Transverse colon (tissue), 4 donors: Measurements from ENCODE around the gene BAX. TPM values are rescaled to one million over a fixed set of nuclear protein-coding genes. Genes with fewer than 3 reads are reported as not detected.

Experiments used
- DNase-seq: peaks from one replicate; pipeline ENCODE4 v3.0.0-alpha.2; 2019
- H3K27ac ChIP-seq, 4 donors: fragments of 200-600 bp; sonication (generic); 2 replicates each; pipeline ENCODE4 v1.5.1; 2016 to 2018; ENCODE audit warnings: inconsistent platforms in 4 of 4
- H3K27me3 ChIP-seq: fragments of 200-600 bp; sonication (generic); 2 replicates; pipeline ENCODE4 v1.5.1; 2017; ENCODE audit warnings: inconsistent platforms
- H3K36me3 ChIP-seq, 4 donors: fragments of 200-600 bp; sonication (generic); 2 replicates each; pipeline ENCODE4 v1.5.1; 2017 to 2019; ENCODE audit warnings: inconsistent platforms in 4 of 4
- H3K4me1 ChIP-seq, 4 donors: fragments of 200-600 bp; sonication (generic); 2 replicates each; pipeline ENCODE4 v1.5.1; 2017 to 2020; ENCODE audit warnings: inconsistent platforms in 4 of 4
- H3K4me3 ChIP-seq, 4 donors: fragments of 200-600 bp; sonication (generic); 1 replicate in 1 of 4; 2 replicates in 3 of 4; pipeline versions ENCODE4 v1.5.1 to v1.6.1; 2017 to 2019; ENCODE audit warnings: inconsistent platforms in 4 of 4
- H3K9me3 ChIP-seq, 2 donors: fragments of 200-600 bp; sonication (generic); 2 replicates each; pipeline ENCODE4 v1.5.1; 2017 to 2019; ENCODE audit warnings: inconsistent platforms in 2 of 2
- EP300 ChIP-seq: sonication (generic); formaldehyde crosslinking; IDR thresholded peaks from one replicate; pipeline ENCODE4 v1.6.1; 2017; ENCODE audit warnings: antibody characterized with exemption, low read depth
- POLR2A ChIP-seq: fragments of 450-650 bp; IDR thresholded peaks from one replicate; pipeline ENCODE4 v1.6.1; 2016; ENCODE audit warnings: antibody characterized with exemption, mild to moderate bottlenecking, moderate library complexity
- POLR2AphosphoS5 ChIP-seq, 3 donors: sonication (generic); formaldehyde crosslinking; IDR thresholded peaks; one replicate each; pipeline ENCODE4 v1.6.1; 2016; ENCODE audit warnings: antibody characterized with exemption in 3 of 3
- WGBS, 2 donors: methylation state at CpG; one replicate each; pipeline ENCODE4 v1.1.5; 2018; ENCODE audit warnings: low coverage in 1 of 2; 5-methylcytosine and 5-hydroxymethylcytosine counted together
- in situ Hi-C, 4 donors: fragments of 200-750 bp; cut with MboI; loops; one replicate each; pipeline versions ENCODE4 v1.15.0 to v1.15.1; 2017; ENCODE audit warnings: low sequenced_read_pairs in 3 of 4, low pct_ligation_motif_present in 1 of 4, low pct_unique_long_range_greater_than_20kb in 1 of 4
- intact Hi-C: fragments of 100-400 bp; cut with DNase I; formaldehyde crosslinking; loops from one replicate; pipeline ENCODE4 v1.15.1; 2023; ENCODE audit warnings: low total_unique reads
- total RNA-seq, 4 donors: library from RNA; depleted of rRNA; stranded (reverse); fragments of >200 nt; gene quantifications; one replicate each; pipeline ENCODE4 v1.1.0, GENCODE V29; 2016
- TF ChIP-seq, protein P1 (sequence below), 5 experiments: fragments of 200-600 bp in 3 of 5; fragments of 450-650 bp in 2 of 5; sonication (generic) in 3 of 5; IDR thresholded peaks; 1 replicate in 2 of 5; 2 replicates in 3 of 5; pipeline ENCODE4 v1.5.1; 2016 to 2017; ENCODE audit warnings: antibody characterized with exemption in 5 of 5, inconsistent platforms in 3 of 5, mild to moderate bottlenecking in 2 of 5, moderate library complexity in 1 of 5

The BAX gene
- total RNA-seq, 4 donors from 2014 or later: 74.5 to 152 (median 112) TPM

DNA sequence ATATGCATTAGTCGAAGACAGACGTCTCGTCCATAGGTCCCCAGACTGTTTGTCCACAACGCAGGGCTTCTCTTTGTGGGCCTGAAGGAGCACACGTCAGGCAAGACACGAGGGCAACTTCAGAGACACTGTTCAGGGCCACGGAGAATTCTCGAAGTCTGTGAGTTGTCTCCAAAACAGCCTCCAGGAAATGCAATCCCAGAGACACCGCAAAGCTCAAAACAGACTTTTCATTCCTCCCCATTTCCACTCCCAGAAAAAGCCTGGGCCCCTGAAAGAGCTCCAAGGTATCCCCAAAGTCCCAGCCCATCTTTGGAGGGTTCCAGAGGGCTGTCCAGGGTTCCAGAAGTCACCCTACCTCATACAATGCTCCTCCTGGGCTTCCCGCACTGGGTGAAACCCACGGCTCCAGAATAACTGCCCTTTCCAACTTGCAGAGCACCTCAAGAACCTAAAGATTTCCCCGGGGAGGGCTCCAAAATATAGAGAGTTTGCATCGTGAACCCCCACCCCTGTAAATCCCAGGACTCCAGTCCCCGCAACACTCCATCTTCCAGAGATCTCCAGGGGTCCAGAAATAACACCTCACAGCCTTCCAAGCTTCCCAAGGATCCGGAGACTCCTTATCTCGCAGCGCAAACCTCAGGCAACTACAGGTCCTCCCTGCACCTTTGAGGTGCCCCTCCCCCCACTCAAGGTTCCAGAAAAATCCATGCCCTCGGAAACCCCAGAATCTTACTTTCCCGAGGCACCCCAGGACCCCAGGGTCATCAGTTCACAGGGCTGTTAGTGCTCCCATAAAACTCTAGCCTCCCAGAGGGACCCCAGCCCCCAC, 9.7 kb downstream of the BAX start:
- Histone ChIP-seq H3K9me3 (no peaks in the 10 kb centered on the region), H3K4me1 (peaks cover 37 to 72% (median 63%) of the 10 kb centered on the region in 4 donors), H3K36me3 (peaks cover 0 to 10% (median 3%) of the 10 kb centered on the region in 4 donors), H3K27me3 (no peaks in the 10 kb centered on the region), H3K4me3 (peak overlapping the region; percentile 28 to 99 (median 84)), H3K27ac (peak overlapping the region; percentile 94 to 97 (median 96))
- in situ Hi-C loops: loop anchor here in 1 of 4 donors (25.0 kb wide), 1 partner anchor 102 kb away; the partner anchor contains the start of genes PLEKHA4 and PPP1R15A
- intact Hi-C loops: loop anchor here (10.0 kb wide), 2 partner anchors 60 to 90 kb away; partner anchors contain the start of genes NUCB1 and PPP1R15A
- WGBS, 2 donors: 0 to 12% methylated on average over 7 to 15 of the region's 19 CpGs
- DNase-seq: peak; percentile 47
- no peak for TF ChIP-seq POLR2A
- TF ChIP-seq POLR2AphosphoS5 (IDR thresholded peaks at IDR 0.05): no peak
- TF ChIP-seq, protein P1, sequence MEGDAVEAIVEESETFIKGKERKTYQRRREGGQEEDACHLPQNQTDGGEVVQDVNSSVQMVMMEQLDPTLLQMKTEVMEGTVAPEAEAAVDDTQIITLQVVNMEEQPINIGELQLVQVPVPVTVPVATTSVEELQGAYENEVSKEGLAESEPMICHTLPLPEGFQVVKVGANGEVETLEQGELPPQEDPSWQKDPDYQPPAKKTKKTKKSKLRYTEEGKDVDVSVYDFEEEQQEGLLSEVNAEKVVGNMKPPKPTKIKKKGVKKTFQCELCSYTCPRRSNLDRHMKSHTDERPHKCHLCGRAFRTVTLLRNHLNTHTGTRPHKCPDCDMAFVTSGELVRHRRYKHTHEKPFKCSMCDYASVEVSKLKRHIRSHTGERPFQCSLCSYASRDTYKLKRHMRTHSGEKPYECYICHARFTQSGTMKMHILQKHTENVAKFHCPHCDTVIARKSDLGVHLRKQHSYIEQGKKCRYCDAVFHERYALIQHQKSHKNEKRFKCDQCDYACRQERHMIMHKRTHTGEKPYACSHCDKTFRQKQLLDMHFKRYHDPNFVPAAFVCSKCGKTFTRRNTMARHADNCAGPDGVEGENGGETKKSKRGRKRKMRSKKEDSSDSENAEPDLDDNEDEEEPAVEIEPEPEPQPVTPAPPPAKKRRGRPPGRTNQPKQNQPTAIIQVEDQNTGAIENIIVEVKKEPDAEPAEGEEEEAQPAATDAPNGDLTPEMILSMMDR (IDR thresholded peaks at IDR 0.05): no peak
- TF ChIP-seq EP300: no peak

DNA sequence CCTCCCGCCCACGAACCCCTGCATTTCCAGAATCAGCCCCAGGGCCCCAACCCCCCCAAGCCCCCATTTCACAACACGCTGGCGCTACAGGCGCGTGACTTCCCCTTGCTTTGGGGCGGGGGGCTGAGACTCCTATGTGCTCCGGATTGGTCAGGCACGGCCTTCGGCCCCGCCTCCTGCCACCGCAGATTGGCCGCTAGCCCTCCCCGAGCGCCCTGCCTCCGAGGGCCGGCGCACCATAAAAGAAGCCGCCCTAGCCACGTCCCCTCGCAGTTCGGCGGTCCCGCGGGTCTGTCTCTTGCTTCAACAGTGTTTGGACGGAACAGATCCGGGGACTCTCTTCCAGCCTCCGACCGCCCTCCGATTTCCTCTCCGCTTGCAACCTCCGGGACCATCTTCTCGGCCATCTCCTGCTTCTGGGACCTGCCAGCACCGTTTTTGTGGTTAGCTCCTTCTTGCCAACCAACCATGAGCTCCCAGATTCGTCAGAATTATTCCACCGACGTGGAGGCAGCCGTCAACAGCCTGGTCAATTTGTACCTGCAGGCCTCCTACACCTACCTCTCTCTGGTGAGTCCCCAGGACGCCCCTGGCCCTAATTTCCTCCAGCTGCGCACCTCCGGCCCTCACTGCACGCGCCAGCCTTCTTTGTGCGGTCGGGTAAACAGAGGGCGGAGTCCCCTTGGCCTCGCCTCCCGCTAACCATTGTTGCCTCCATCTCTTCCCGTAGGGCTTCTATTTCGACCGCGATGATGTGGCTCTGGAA, 10.5 kb downstream of the BAX start, which contains the start of gene FTL:
FTL (plus strand) TSS at position 270 of the 766 bp plus-strand sequence; CDS start at position 469, 199 bp downstream.
- TF ChIP-seq POLR2AphosphoS5 (IDR thresholded peaks at IDR 0.05) (peak; percentile 100), EP300 (no peak), POLR2A (peak; percentile 100)
- H3K27me3 ChIP-seq: no peaks in the 10 kb centered on the region
- in situ Hi-C loops: loop anchor here in 1 of 4 donors (25.0 kb wide), 1 partner anchor 103 kb away; the partner anchor contains the start of genes PLEKHA4 and PPP1R15A
- WGBS, 2 donors: 0 to 1% methylated on average over 5 to 39 of the region's 52 CpGs
- H3K9me3 ChIP-seq: no peaks in the 10 kb centered on the region
- peak within 1 kb of the TSS; percentile 94 to 97 (median 96) for H3K27ac ChIP-seq
- H3K36me3 ChIP-seq: peaks cover 0 to 12% (median 3%) of the 10 kb centered on the region in 4 donors
- intact Hi-C loops: loop anchor here (10.0 kb wide), 2 partner anchors 60 to 90 kb away; partner anchors contain the start of genes NUCB1 and PPP1R15A
- H3K4me3 ChIP-seq: peak within 1 kb of the TSS; percentile 81 to 99 (median 86)
- peaks cover 34 to 67% (median 61%) of the 10 kb centered on the region in 4 donors for H3K4me1 ChIP-seq
- DNase-seq: peak; percentile 98

DNA sequence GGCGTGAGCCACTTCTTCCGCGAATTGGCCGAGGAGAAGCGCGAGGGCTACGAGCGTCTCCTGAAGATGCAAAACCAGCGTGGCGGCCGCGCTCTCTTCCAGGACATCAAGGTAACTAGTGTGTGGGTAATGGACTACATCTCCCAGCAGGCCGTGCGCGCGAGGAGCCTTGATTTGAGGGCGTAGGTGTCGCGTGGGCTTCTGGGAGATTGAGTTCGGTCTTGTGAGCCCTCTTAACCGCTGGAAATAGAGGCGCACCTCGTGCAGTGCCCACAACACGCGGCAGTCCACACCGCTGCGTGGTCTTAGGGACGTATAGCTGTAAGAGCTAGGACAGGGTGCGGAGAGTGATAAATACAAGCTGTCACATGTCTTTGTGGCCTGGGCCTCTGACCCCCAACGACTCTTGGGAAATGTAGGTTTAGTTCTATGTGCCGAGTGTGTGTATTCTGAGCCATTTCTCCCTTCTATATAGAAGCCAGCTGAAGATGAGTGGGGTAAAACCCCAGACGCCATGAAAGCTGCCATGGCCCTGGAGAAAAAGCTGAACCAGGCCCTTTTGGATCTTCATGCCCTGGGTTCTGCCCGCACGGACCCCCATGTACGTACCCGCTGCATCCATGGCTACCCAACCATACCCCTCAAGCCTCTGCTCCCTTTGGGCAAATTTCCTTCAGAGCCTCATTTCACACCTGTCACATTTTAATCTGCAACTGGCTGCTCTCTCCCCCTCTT, 11.3 kb downstream of the BAX start:
- in situ Hi-C loops (loop anchor here in 1 of 4 donors (25.0 kb wide), 1 partner anchor 104 kb away; the partner anchor contains the start of genes PLEKHA4 and PPP1R15A), intact Hi-C loops (loop anchor here (10.0 kb wide), 2 partner anchors 61 to 91 kb away; partner anchors contain the start of genes NUCB1 and PPP1R15A)
- 11 to 40% methylated on average over 2 to 36 of the region's 36 CpGs for WGBS, 2 donors

DNA sequence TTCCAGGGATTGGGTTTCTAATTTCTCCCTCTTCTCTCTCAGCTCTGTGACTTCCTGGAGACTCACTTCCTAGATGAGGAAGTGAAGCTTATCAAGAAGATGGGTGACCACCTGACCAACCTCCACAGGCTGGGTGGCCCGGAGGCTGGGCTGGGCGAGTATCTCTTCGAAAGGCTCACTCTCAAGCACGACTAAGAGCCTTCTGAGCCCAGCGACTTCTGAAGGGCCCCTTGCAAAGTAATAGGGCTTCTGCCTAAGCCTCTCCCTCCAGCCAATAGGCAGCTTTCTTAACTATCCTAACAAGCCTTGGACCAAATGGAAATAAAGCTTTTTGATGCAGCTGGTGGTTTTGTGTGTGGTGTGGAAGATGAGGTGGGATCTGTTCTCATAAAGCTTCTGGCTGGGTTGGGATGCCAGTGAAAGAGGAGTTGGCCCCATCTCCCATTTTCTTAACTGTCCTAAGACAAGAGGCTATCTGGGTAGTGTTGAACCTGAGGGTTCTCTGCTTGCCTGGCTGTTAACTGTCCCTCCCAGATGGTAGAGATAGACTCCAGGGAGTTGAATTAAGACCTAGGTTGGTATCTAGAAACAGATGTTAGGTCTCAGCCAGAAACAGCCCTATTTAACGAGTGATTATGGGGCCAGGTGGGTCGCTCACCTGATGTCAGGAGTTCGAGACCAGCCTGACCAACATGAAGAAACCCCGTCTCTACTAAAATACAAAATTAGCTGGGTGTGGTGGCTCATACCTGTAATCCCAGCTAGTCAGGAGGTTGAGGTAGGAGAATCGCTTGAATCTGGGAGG, 12.1 kb downstream of the BAX start:
- Histone ChIP-seq H3K36me3 (peaks cover 0 to 17% (median 3%) of the 10 kb centered on the region in 4 donors), H3K4me1 (peaks cover 30 to 52% (median 49%) of the 10 kb centered on the region in 4 donors), H3K27me3 (no peaks in the 10 kb centered on the region), H3K4me3 (peak overlapping the region; percentile 81 to 99 (median 86)), H3K27ac (peak overlapping the region; percentile 94 to 97 (median 96)), H3K9me3 (no peaks in the 10 kb centered on the region)
- TF ChIP-seq POLR2A (peak; percentile 4), POLR2AphosphoS5 (IDR thresholded peaks at IDR 0.05) (peak in 2 of 3 donors; percentile 6 to 7), EP300 (no peak)
- 64 to 80% methylated on average over 8 to 10 of the region's 10 CpGs for WGBS, 2 donors
- in situ Hi-C loops: loop anchor here in 1 of 4 donors (25.0 kb wide), 1 partner anchor 104 kb away; the partner anchor contains the start of genes PLEKHA4 and PPP1R15A
- intact Hi-C loops: loop anchor here (10.0 kb wide), 2 partner anchors 62 to 92 kb away; partner anchors contain the start of genes NUCB1 and PPP1R15A
- DNase-seq: no peak

More for the DNA sequence above, 11.3 kb downstream of the BAX start:
- TF ChIP-seq POLR2A (peak; percentile 9), POLR2AphosphoS5 (IDR thresholded peaks at IDR 0.05) (peak; percentile 1 to 45 (median 30)), EP300 (no peak)
- Histone ChIP-seq H3K27me3 (no peaks in the 10 kb centered on the region), H3K36me3 (peaks cover 0 to 17% (median 3%) of the 10 kb centered on the region in 4 donors), H3K9me3 (no peaks in the 10 kb centered on the region), H3K4me3 (peak overlapping the region; percentile 81 to 99 (median 86)), H3K4me1 (peaks cover 30 to 59% (median 55%) of the 10 kb centered on the region in 4 donors), H3K27ac (peak overlapping the region; percentile 94 to 97 (median 96))
- peak; percentile 90 for DNase-seq
